WTC11 (cell line): Measurements from ENCODE around the gene PRXL2C. TPM values are rescaled to one million over a fixed set of nuclear protein-coding genes. Genes with fewer than 3 reads are reported as not detected.

Experiments used
- ATAC-seq: fragments of 200-7000 bp; cut with Tn5 transposase; 2 replicates; pipeline ENCODE4 v1.10.0; 2021; ENCODE audit warnings: mild to moderate bottlenecking, moderate library complexity
- CTCF ChIA-PET: fragments of 300-600 bp; sonication (Branson Sonifier 250); formaldehyde crosslinking; loops from one replicate; lab custom pipeline; 2021; ENCODE audit warnings: antibody characterized with exemption; lab: Charles Lee
- POLR2A ChIA-PET: fragments of 350-600 bp; sonication (Branson Sonifier 250); formaldehyde crosslinking; loops from one replicate; lab custom pipeline; 2021; ENCODE audit warnings: antibody characterized with exemption; lab: Charles Lee
- DNase-seq: peaks from one replicate; pipeline ENCODE4 v3.0.0; 2021; ENCODE audit warnings: low spot score
- H3K27ac Mint-ChIP-seq: 2 replicates; pipeline ENCODE4 v1.8.0; 2021; ENCODE audit warnings: mixed read lengths
- H3K27me3 Mint-ChIP-seq: 2 replicates; pipeline ENCODE4 v1.8.0; 2021; ENCODE audit warnings: low read depth, mild to moderate bottlenecking, moderate library complexity, mixed read lengths
- H3K36me3 Mint-ChIP-seq: 2 replicates; pipeline ENCODE4 v1.8.0; 2021; ENCODE audit warnings: mixed read lengths
- H3K4me1 Mint-ChIP-seq: 2 replicates; pipeline ENCODE4 v1.8.0; 2022; ENCODE audit warnings: mixed read lengths
- H3K4me3 Mint-ChIP-seq: 2 replicates; pipeline ENCODE4 v1.8.0; 2021; ENCODE audit warnings: mild to moderate bottlenecking, moderate library complexity, mixed read lengths
- H3K9me3 Mint-ChIP-seq: 2 replicates; pipeline ENCODE4 v1.8.0; 2021; ENCODE audit warnings: mixed read lengths
- EMX1 ChIP-seq: fragments of 250-450 bp; sonication (Bioruptor Pico); IDR thresholded peaks from 2 replicates; pipeline ENCODE4 v1.8.0; 2021; ENCODE audit warnings: mild to moderate bottlenecking
- ESRRA ChIP-seq: sonication (generic); formaldehyde crosslinking; IDR thresholded peaks from 2 replicates; pipeline ENCODE4 v1.8.1; 2022; ENCODE audit warnings: mild to moderate bottlenecking, missing genetic modification reagents, borderline replicate concordance
- GTF2I ChIP-seq: fragments of 250-450 bp; sonication (Bioruptor Pico); conservative IDR thresholded peaks from 2 replicates; pipeline ENCODE4 v1.4.0; 2021; ENCODE audit warnings: mild to moderate bottlenecking
- IRF2 ChIP-seq: sonication (generic); formaldehyde crosslinking; IDR thresholded peaks from 2 replicates; pipeline ENCODE4 v1.8.0; 2022; ENCODE audit warnings: low read depth, missing genetic modification reagents, borderline replicate concordance
- JAZF1 ChIP-seq: fragments of 250-450 bp; sonication (Bioruptor Pico); IDR thresholded peaks from 2 replicates; pipeline ENCODE4 v1.9.0; 2021; ENCODE audit warnings: moderate library complexity, mild to moderate bottlenecking, inconsistent platforms
- MYBL2 ChIP-seq: sonication (generic); formaldehyde crosslinking; IDR thresholded peaks from 2 replicates; pipeline ENCODE4 v1.8.1; 2023; ENCODE audit warnings: mild to moderate bottlenecking, moderate library complexity, missing genetic modification reagents
- NFE2L1 ChIP-seq: sonication (generic); formaldehyde crosslinking; IDR thresholded peaks from 2 replicates; pipeline ENCODE4 v1.8.1; 2023; ENCODE audit warnings: missing genetic modification reagents
- NFYB ChIP-seq: sonication (generic); formaldehyde crosslinking; conservative IDR thresholded peaks from 2 replicates; pipeline ENCODE4 v1.8.0; 2022; ENCODE audit warnings: low read depth, missing genetic modification reagents
- NR3C1 ChIP-seq: sonication (generic); formaldehyde crosslinking; conservative IDR thresholded peaks from 2 replicates; pipeline ENCODE4 v1.8.1; 2023; ENCODE audit warnings: low read depth, mild to moderate bottlenecking, missing genetic modification reagents
- OVOL2 ChIP-seq: fragments of 250-450 bp; sonication (Bioruptor Pico); IDR thresholded peaks from 2 replicates; pipeline ENCODE4 v1.9.0; 2021; ENCODE audit warnings: mild to moderate bottlenecking, borderline replicate concordance
- PRRX2 ChIP-seq: fragments of 250-450 bp; sonication (Bioruptor Pico); IDR thresholded peaks from 2 replicates; pipeline ENCODE4 v1.8.0; 2021; ENCODE audit warnings: mild to moderate bottlenecking
- TCF7 ChIP-seq: sonication (generic); formaldehyde crosslinking; IDR thresholded peaks from 2 replicates; pipeline ENCODE4 v1.8.0; 2022; ENCODE audit warnings: mild to moderate bottlenecking, low read depth, missing genetic modification reagents, moderate library complexity
- TEAD1 ChIP-seq: sonication (generic); formaldehyde crosslinking; IDR thresholded peaks from 2 replicates; pipeline ENCODE4 v1.8.0; 2022; ENCODE audit warnings: mild to moderate bottlenecking, missing genetic modification reagents
- ZNF138 ChIP-seq: sonication (generic); formaldehyde crosslinking; conservative IDR thresholded peaks from 2 replicates; pipeline ENCODE4 v1.8.1; 2022; ENCODE audit warnings: mild to moderate bottlenecking, moderate library complexity, missing genetic modification reagents
- ZNF671 ChIP-seq: fragments of 250-450 bp; sonication (Bioruptor Pico); IDR thresholded peaks from 2 replicates; pipeline ENCODE4 v1.8.0; 2021; ENCODE audit warnings: mild to moderate bottlenecking
- total RNA-seq: library from RNA; stranded (reverse); gene quantifications from 3 replicates; pipeline ENCODE4 v1.2.3, GENCODE V29; 2021
- TF ChIP-seq, protein P1 (sequence below): fragments of 250-450 bp; sonication (Bioruptor Pico); IDR thresholded peaks from 2 replicates; pipeline ENCODE4 v2.1.2; 2022; ENCODE audit warnings: mild to moderate bottlenecking, moderate library complexity
- TF ChIP-seq, protein P2 (sequence below): fragments of 200-600 bp; IDR thresholded peaks from 2 replicates; pipeline ENCODE4 v1.8.0; 2022; ENCODE audit warnings: antibody characterized with exemption
- TF ChIP-seq, protein P3 (sequence below): sonication (generic); formaldehyde crosslinking; IDR thresholded peaks from 2 replicates; pipeline ENCODE4 v1.8.0; 2022; ENCODE audit warnings: mild to moderate bottlenecking, missing genetic modification reagents
- TF ChIP-seq, protein P4 (sequence below): fragments of 250-450 bp; sonication (Bioruptor Pico); conservative IDR thresholded peaks from 2 replicates; pipeline ENCODE4 v1.9.0; 2021; ENCODE audit warnings: mild to moderate bottlenecking
- TF ChIP-seq, protein P5 (sequence below): fragments of 250-450 bp; sonication (Bioruptor Pico); IDR thresholded peaks from 2 replicates; pipeline ENCODE4 v1.9.0; 2021; ENCODE audit warnings: mild to moderate bottlenecking

The PRXL2C gene
- total RNA-seq, 1 experiment from 2014 or later, result 7.5 TPM

DNA sequence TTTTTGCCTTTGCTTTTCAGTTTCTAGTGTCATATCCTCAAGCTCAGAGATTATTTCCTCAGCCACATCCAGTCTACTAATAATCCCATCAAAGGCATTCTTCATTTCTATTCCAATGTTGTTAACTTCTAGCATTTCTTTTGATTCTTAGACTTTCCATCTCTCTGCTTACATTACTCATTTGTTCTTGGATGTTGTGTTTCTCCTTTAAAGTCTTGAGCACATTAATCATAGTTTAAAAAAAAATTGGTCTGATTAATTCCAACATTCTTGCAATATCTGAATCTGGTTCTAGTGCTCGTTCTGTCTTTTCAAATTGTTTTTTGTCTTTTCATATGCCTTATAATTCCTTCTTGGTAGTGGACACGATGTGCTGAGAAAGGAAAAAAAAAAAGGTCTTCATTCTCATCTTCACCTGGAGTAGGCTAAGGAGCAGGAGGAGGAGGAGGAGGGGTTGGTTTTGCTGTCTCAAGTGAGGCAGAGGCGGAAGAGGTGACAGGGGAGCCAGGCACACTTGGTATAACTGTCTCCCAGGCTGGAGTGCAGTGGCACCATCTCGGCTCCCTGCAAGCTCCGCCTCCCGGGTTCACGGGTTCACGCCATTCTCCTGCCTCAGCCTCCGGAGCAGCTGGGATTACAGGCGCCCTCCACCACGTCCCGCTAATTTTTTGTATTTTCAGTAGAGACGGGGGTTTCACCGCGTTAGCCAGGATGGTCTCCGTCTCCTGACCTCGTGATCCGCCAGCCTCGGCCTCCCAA, 16.3 kb downstream of the PRXL2C start:
- no peaks in the 10 kb centered on the region for H3K27me3 Mint-ChIP-seq

More for the DNA sequence above, 16.3 kb downstream of the PRXL2C start:
- POLR2A ChIA-PET, result no interaction called here
- ATAC-seq (peak; percentile 38), DNase-seq (peak; percentile 29)
- Mint-ChIP-seq H3K4me1 (peaks cover 3% of the 10 kb centered on the region; the same call in 1 of the 2 replicates), H3K36me3 (no peaks in the 10 kb centered on the region), H3K9me3 (no peaks in the 10 kb centered on the region), H3K27ac (no peak overlapping the region), H3K4me3 (no peak overlapping the region)
- CTCF ChIA-PET, result no interaction called here
- TF ChIP-seq NFE2L1 (no peak), TEAD1 (no peak), EMX1 (CRISPR knock-in tag) (no peak), OVOL2 (CRISPR knock-in tag) (no peak), ESRRA (no peak), NFYB (no peak), ZNF138 (no peak), NR3C1 (no peak), ZNF671 (no peak), MYBL2 (no peak), GTF2I (CRISPR knock-in tag) (no peak), IRF2 (CRISPR knock-in tag) (no peak), JAZF1 (CRISPR knock-in tag) (no peak), PRRX2 (CRISPR knock-in tag) (no peak), TCF7 (no peak)
- TF ChIP-seq, protein P1, sequence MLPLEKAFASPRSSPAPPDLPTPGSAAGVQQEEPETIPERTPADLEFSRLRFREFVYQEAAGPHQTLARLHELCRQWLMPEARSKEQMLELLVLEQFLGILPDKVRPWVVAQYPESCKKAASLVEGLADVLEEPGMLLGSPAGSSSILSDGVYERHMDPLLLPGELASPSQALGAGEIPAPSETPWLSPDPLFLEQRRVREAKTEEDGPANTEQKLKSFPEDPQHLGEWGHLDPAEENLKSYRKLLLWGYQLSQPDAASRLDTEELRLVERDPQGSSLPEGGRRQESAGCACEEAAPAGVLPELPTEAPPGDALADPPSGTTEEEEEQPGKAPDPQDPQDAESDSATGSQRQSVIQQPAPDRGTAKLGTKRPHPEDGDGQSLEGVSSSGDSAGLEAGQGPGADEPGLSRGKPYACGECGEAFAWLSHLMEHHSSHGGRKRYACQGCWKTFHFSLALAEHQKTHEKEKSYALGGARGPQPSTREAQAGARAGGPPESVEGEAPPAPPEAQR (CRISPR knock-in tag), result no peak
- TF ChIP-seq, protein P2, sequence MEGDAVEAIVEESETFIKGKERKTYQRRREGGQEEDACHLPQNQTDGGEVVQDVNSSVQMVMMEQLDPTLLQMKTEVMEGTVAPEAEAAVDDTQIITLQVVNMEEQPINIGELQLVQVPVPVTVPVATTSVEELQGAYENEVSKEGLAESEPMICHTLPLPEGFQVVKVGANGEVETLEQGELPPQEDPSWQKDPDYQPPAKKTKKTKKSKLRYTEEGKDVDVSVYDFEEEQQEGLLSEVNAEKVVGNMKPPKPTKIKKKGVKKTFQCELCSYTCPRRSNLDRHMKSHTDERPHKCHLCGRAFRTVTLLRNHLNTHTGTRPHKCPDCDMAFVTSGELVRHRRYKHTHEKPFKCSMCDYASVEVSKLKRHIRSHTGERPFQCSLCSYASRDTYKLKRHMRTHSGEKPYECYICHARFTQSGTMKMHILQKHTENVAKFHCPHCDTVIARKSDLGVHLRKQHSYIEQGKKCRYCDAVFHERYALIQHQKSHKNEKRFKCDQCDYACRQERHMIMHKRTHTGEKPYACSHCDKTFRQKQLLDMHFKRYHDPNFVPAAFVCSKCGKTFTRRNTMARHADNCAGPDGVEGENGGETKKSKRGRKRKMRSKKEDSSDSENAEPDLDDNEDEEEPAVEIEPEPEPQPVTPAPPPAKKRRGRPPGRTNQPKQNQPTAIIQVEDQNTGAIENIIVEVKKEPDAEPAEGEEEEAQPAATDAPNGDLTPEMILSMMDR, result no peak
- TF ChIP-seq, protein P3, sequence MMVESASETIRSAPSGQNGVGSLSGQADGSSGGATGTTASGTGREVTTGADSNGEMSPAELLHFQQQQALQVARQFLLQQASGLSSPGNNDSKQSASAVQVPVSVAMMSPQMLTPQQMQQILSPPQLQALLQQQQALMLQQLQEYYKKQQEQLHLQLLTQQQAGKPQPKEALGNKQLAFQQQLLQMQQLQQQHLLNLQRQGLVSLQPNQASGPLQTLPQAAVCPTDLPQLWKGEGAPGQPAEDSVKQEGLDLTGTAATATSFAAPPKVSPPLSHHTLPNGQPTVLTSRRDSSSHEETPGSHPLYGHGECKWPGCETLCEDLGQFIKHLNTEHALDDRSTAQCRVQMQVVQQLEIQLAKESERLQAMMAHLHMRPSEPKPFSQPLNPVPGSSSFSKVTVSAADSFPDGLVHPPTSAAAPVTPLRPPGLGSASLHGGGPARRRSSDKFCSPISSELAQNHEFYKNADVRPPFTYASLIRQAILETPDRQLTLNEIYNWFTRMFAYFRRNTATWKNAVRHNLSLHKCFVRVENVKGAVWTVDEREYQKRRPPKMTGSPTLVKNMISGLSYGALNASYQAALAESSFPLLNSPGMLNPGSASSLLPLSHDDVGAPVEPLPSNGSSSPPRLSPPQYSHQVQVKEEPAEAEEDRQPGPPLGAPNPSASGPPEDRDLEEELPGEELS (CRISPR knock-in tag), result no peak
- TF ChIP-seq, protein P4, sequence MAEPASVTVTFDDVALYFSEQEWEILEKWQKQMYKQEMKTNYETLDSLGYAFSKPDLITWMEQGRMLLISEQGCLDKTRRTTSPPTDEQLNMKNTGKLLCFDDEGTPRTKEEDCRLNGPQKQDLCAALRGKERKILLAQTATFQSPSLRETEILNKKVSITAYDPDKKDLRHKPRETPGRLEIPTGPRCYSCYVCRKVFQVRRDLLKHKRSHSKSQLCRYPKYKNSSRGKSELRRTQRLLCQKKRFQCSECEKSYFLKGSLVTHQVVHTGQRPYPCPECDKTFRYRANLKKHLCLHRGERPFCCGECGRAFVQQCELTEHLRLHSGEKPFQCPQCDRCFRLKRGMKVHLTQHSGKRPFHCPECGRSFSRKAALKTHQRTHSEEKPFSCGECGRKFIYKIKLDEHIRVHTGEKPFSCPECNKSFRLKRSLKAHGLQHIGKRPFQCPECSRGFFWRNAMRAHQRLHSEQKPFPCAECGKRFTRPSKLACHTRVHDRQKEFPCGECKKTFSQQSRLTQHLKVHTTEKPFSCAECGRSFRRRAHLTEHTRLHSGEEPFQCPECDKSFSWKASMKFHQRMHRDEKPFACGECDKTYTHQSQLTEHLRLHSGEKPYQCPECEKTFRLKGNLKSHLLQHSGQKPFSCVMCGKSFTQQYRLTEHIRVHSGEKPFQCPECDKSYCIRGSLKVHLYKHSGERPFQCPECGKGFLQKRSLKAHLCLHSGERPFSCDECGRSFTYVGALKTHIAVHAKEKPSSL (CRISPR knock-in tag), result no peak
- TF ChIP-seq, protein P5, sequence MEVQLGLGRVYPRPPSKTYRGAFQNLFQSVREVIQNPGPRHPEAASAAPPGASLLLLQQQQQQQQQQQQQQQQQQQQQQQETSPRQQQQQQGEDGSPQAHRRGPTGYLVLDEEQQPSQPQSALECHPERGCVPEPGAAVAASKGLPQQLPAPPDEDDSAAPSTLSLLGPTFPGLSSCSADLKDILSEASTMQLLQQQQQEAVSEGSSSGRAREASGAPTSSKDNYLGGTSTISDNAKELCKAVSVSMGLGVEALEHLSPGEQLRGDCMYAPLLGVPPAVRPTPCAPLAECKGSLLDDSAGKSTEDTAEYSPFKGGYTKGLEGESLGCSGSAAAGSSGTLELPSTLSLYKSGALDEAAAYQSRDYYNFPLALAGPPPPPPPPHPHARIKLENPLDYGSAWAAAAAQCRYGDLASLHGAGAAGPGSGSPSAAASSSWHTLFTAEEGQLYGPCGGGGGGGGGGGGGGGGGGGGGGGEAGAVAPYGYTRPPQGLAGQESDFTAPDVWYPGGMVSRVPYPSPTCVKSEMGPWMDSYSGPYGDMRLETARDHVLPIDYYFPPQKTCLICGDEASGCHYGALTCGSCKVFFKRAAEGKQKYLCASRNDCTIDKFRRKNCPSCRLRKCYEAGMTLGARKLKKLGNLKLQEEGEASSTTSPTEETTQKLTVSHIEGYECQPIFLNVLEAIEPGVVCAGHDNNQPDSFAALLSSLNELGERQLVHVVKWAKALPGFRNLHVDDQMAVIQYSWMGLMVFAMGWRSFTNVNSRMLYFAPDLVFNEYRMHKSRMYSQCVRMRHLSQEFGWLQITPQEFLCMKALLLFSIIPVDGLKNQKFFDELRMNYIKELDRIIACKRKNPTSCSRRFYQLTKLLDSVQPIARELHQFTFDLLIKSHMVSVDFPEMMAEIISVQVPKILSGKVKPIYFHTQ, result no peak
